ENCODE measurements around the gene SLC25A45.

Gene SLC25A45

DNA sequence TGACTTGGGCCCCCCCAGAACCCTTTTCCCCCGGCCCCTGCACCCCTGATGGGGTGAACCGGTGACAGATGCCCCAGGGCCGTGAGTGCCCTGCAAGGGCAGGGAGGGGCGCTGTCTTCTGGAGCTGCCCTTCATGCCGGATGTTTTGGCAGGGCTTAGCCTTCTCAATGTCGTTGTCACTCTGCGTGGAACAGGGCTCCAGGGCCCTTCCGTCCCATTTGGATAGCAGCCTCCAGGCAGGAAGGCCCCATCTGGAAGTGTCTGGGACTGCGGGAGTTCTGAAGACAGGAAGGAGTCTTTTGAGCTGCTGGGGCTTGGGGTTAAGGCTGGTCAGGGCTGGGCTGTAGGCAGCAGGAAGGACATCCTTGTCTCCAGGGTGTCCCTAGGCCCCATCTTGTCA is 8.6 kb upstream of the SLC25A45 start:
- TF ChIP-seq MYC (IDR thresholded peaks at IDR 0.05; ENCODE audit: low read depth, low read length) (no peak), POLR2A (IDR thresholded peaks at IDR 0.05; ENCODE audit: extremely low read depth, insufficient read length) (no peak)
- TF ChIP-seq, protein P1, sequence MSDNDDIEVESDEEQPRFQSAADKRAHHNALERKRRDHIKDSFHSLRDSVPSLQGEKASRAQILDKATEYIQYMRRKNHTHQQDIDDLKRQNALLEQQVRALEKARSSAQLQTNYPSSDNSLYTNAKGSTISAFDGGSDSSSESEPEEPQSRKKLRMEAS (IDR thresholded peaks at IDR 0.05; ENCODE audit: low read depth, low read length) = no peak
- TF ChIP-seq, protein P2, sequence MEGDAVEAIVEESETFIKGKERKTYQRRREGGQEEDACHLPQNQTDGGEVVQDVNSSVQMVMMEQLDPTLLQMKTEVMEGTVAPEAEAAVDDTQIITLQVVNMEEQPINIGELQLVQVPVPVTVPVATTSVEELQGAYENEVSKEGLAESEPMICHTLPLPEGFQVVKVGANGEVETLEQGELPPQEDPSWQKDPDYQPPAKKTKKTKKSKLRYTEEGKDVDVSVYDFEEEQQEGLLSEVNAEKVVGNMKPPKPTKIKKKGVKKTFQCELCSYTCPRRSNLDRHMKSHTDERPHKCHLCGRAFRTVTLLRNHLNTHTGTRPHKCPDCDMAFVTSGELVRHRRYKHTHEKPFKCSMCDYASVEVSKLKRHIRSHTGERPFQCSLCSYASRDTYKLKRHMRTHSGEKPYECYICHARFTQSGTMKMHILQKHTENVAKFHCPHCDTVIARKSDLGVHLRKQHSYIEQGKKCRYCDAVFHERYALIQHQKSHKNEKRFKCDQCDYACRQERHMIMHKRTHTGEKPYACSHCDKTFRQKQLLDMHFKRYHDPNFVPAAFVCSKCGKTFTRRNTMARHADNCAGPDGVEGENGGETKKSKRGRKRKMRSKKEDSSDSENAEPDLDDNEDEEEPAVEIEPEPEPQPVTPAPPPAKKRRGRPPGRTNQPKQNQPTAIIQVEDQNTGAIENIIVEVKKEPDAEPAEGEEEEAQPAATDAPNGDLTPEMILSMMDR (IDR thresholded peaks at IDR 0.05; ENCODE audit: low read depth, low read length) = no peak
- H3K4me3 ChIP-seq (ENCODE audit: low read depth, low read length) = no peak overlapping the region
- no peak for DNase-seq (ENCODE audit: low read depth)

DNA sequence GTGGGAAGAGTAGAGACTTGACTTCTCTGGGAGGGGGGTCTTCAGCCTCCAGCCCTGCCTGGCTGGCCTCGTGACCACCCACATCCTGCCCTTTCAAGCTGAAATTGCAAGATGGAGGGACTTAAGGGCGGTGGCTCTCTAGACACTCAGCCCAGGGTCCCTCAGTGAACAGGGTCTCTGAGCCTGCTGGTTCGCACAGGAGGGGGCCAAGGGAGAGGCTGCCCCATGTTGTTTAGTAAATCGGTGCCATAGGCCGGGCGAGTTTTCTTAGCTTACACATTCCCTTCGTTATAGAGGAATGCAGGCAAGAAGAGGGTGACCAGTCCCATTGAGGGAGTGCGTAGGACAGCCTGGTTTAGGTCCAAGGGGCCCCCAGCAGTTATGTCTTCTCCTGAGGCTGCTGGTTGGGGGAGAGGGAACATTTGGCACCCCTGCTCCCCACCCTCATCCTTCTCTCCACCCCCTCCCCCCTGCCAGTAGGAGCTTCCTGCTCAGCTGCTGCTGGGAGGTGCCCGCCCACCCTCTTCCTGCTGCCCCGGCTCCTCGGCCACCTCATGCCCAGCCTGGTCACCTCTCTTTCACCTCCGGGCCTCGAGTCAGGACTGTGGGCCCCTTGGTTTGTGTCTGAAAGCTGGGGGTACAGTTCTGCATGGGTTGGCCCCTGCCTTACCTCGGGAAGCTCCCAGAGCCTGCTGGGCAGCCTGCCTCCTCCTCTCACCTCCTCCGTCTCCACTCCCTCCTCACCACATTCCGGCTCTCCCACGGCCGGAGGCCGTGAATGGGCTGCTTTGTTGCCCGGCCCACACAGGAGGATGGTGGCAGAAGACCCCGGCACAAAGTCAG is 7.9 kb upstream of the SLC25A45 start:
- no peak for DNase-seq (ENCODE audit: low read depth)
- H3K4me3 ChIP-seq (ENCODE audit: low read depth, low read length) = no peak overlapping the region
- TF ChIP-seq POLR2A (IDR thresholded peaks at IDR 0.05; ENCODE audit: extremely low read depth, insufficient read length) = no peak
- TF ChIP-seq, protein P1 (IDR thresholded peaks at IDR 0.05; ENCODE audit: low read depth, low read length) = no peak
- no peak for TF ChIP-seq MYC (IDR thresholded peaks at IDR 0.05; ENCODE audit: low read depth, low read length)
- TF ChIP-seq, protein P2 (IDR thresholded peaks at IDR 0.05; ENCODE audit: low read depth, low read length) = no peak

DNA sequence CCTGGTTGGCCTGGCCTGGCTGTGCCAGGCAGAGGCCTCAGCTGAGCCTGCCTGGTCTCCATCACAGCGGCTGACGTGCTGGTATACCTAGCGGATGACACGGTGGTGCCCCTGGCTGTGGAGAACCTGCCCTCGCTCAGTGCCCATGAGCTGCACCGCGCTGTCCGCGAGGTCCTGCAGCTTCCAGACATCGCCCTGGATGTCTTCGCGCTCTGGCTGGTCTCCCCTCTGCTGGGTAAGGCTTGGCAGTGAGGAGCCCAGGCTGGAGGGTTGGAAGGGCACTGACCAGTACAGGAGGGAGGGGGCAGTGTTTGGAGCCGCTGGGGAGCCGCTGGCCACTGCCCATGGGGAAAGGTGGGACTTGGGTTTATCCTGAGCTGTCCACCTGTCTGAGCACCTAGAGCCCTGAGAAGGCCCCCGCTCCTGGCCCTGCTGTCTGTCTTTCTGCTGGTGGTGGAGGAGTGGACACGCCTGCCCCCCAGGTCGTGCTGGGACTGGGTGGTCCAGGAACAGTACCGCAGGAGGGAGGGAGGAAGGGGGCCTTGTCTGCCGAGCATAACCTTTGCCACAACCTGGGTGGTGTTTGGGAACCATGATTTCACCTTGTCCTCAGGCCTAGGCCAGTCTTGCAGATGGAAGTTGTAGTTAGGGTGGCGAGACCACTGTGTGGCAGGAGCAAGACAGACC is 7.0 kb upstream of the SLC25A45 start:
- DNase-seq (ENCODE audit: low read depth) = no peak
- TF ChIP-seq, protein P1 (IDR thresholded peaks at IDR 0.05; ENCODE audit: low read depth, low read length) = no peak
- TF ChIP-seq MYC (IDR thresholded peaks at IDR 0.05; ENCODE audit: low read depth, low read length) = no peak
- TF ChIP-seq, protein P2 (IDR thresholded peaks at IDR 0.05; ENCODE audit: low read depth, low read length) = no peak
- TF ChIP-seq POLR2A (IDR thresholded peaks at IDR 0.05; ENCODE audit: extremely low read depth, insufficient read length) = no peak
- H3K4me3 ChIP-seq (ENCODE audit: low read depth, low read length) = no peak overlapping the region

DNA sequence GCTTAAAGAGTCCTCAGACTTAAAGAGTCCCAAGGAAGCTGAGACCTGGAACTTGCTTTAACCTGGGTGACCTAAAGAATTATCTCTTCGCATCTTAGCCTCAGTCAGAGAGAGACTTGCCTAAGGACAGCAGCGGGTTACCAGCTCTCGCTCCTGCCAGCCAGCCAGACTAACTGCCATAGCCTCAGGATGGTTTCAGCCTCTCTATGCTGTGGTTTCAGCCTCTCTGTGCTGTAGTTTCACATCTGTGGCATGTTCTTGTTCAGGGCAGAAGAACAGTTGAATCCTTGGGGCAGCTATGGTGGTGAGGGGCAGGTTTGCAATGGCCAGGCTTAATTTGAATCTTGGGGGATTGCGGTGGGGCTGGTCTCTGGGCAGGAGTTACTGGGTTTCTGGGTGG is 6.3 kb upstream of the SLC25A45 start:
- no peak for DNase-seq (ENCODE audit: low read depth)
- TF ChIP-seq MYC (IDR thresholded peaks at IDR 0.05; ENCODE audit: low read depth, low read length) = no peak
- TF ChIP-seq, protein P1 (IDR thresholded peaks at IDR 0.05; ENCODE audit: low read depth, low read length) = no peak
- TF ChIP-seq, protein P2 (IDR thresholded peaks at IDR 0.05; ENCODE audit: low read depth, low read length) = no peak
- no peak for TF ChIP-seq POLR2A (IDR thresholded peaks at IDR 0.05; ENCODE audit: extremely low read depth, insufficient read length)
- no peak overlapping the region for H3K4me3 ChIP-seq (ENCODE audit: low read depth, low read length)

DNA sequence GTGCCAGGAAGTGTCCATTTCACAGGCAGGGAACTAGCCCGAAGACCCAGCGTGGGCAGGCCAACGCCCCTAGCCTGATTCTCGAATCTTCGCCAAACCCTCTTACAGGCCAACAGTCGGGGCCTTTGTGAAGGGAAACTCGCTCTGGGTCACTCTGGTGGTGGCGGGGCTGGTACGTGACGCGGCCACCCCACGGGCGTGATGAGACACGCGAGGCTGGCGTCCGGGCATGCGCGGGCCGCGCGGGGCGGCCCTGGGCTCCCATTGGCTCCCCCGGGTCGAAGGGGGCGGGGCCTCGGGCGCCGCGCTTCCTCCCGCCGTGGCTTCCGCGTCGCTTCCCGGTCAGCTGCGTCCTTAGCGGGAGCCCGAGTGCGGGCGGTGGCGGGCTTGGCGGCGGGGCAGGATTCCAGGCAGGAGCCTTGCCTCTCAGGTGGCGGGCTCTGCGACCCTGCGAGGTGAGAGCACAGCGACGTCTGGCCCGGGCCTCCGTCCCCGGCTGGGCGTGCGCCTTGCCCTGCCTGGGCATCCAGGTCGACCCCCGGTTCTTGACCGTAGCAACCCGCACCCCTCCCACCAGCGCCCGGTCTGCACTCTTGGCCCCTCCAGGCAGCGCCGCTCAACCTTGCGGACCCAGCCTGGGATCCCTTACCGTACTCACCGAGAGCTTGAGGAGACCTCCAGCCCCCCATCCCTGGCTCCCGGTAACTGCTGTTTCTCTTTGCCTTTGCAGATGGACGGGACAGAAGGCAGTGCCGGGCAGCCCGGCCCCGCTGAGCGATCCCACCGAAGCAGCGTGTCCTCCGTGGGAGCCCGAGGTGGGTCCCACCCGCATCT is 4.1 kb upstream of the SLC25A45 start, which contains the start of gene FRMD8:
Gene FRMD8, plus strand, starts transcription at position 331 of the 834 bp plus-strand sequence. Its CDS starts 400 bp downstream, at position 731.
- TF ChIP-seq POLR2A (IDR thresholded peaks at IDR 0.05; ENCODE audit: extremely low read depth, insufficient read length) (peak; percentile 66), MYC (IDR thresholded peaks at IDR 0.05; ENCODE audit: low read depth, low read length) (no peak)
- TF ChIP-seq, protein P1 (IDR thresholded peaks at IDR 0.05; ENCODE audit: low read depth, low read length) = no peak
- TF ChIP-seq, protein P2 (IDR thresholded peaks at IDR 0.05; ENCODE audit: low read depth, low read length) = no peak
- peak; percentile 81 for DNase-seq (ENCODE audit: low read depth)

More for the DNA sequence above, 4.1 kb upstream of the SLC25A45 start, which contains the start of gene FRMD8:
- H3K4me3 ChIP-seq (ENCODE audit: low read depth, low read length) = peak within 1 kb of the TSS; percentile 66

All from NB4 (cell line).